ENCODE results near the gene ERO1A.

ERO1A gene

GRCh38 chr14:52716155-52716554 lies 20.8 kb upstream of the ERO1A start:
- no peak for TF ChIP-seq CTCF (IDR thresholded peaks at IDR 0.05; ENCODE audit: extremely low read depth, insufficient read depth, missing control alignments)
- DNase-seq (ENCODE audit: low spot score), result no peak
- in situ Hi-C loops (cut with MboI; ENCODE audit: low pct_unique_long_range_greater_than_20kb, low sequenced_read_pairs, unreplicated experiment), result no loop called here

GRCh38 chr14:52711666-52712065 lies 16.3 kb upstream of the ERO1A start:
- in situ Hi-C loops (cut with MboI; ENCODE audit: low pct_unique_long_range_greater_than_20kb, low sequenced_read_pairs, unreplicated experiment), result no loop called here
- DNase-seq (ENCODE audit: low spot score), result no peak
- no peak for TF ChIP-seq CTCF (IDR thresholded peaks at IDR 0.05; ENCODE audit: extremely low read depth, insufficient read depth, missing control alignments)

GRCh38 chr14:52706724-52707706 lies 11.7 kb upstream of the ERO1A start, which contains the start of gene PSMC6:
Gene PSMC6 (plus strand): TSS chr14:52707200. CDS start chr14:52707220, 20 bp downstream.
- in situ Hi-C loops (cut with MboI; ENCODE audit: low pct_unique_long_range_greater_than_20kb, low sequenced_read_pairs, unreplicated experiment), result no loop called here
- TF ChIP-seq CTCF (IDR thresholded peaks at IDR 0.05; ENCODE audit: extremely low read depth, insufficient read depth, missing control alignments), result no peak
- DNase-seq (ENCODE audit: low spot score), result peak; percentile 90

- in situ Hi-C loops (cut with MboI; ENCODE audit: low pct_unique_long_range_greater_than_20kb, low sequenced_read_pairs, unreplicated experiment), result no loop called here
- no peak for TF ChIP-seq CTCF (IDR thresholded peaks at IDR 0.05; ENCODE audit: extremely low read depth, insufficient read depth, missing control alignments)
- DNase-seq (ENCODE audit: low spot score), result no peak
These were observed 10.9 kb upstream of the ERO1A start for GRCh38 chr14:52706286-52706685.

GRCh38 chr14:52703664-52704063 lies 8.3 kb upstream of the ERO1A start:
- in situ Hi-C loops (cut with MboI; ENCODE audit: low pct_unique_long_range_greater_than_20kb, low sequenced_read_pairs, unreplicated experiment), result no loop called here
- DNase-seq (ENCODE audit: low spot score), result no peak
- TF ChIP-seq CTCF (IDR thresholded peaks at IDR 0.05; ENCODE audit: extremely low read depth, insufficient read depth, missing control alignments), result no peak

- in situ Hi-C loops (cut with MboI; ENCODE audit: low pct_unique_long_range_greater_than_20kb, low sequenced_read_pairs, unreplicated experiment), result no loop called here
- DNase-seq (ENCODE audit: low spot score), result no peak
- no peak for TF ChIP-seq CTCF (IDR thresholded peaks at IDR 0.05; ENCODE audit: extremely low read depth, insufficient read depth, missing control alignments)
These were observed 7.9 kb upstream of the ERO1A start for GRCh38 chr14:52703225-52703624.
